ENCODE results near the gene APLP1. TPM values are rescaled to one million over a fixed set of nuclear protein-coding genes. Genes with fewer than 3 reads are reported as not detected.

APLP1 gene
- total RNA-seq, 1 donor from 2014 or later, result 66.8 TPM

DNA sequence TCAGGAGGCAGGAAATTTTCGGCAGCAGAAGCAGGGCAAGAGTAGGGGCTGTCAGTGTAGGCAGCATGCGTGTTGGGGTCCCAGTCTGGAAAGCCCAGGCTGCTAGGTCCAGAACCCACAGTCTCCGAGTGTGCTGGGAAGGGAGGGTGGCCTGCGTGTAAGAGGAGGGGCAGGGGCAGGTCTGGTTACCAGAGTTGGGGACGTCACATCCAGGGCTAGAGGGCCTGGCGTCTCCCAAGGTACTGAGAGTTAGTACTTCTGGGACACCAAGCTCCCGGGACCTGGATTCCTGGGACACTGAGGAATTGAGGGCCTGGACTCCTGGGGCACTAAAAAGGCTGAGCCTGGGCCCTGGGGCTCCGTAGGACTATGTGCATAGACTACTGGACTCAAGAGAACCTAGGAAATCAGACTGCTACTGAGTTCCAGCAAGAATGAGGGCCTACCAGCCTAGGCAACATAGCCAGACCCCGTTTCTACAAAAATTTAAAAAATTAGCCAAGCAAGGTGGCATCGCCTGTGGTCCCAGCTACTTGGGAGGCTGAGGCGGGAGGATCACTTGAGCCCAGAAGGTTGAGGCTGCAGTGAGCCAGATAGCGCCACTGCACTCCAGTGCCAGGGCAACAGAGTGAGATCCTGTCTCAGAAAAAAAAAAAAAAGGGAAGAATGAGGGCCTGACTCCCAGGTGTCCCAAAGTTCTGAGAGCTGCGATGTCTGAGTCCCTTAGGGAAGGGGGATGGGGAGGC, 29.5 kb downstream of the APLP1 start:
- no peaks in the 10 kb centered on the region for H3K27me3 Mint-ChIP-seq (ENCODE audit: low read depth)
- H3K9me3 Mint-ChIP-seq (ENCODE audit: low read depth), result no peaks in the 10 kb centered on the region
- peaks cover 25% of the 10 kb centered on the region for H3K4me1 Mint-ChIP-seq (ENCODE audit: low read depth)
- H3K36me3 Mint-ChIP-seq (ENCODE audit: low read depth), result peaks cover 3% of the 10 kb centered on the region
- H3K27ac Mint-ChIP-seq (ENCODE audit: unreplicated experiment), result no peak overlapping the region
- TF ChIP-seq, protein P1, sequence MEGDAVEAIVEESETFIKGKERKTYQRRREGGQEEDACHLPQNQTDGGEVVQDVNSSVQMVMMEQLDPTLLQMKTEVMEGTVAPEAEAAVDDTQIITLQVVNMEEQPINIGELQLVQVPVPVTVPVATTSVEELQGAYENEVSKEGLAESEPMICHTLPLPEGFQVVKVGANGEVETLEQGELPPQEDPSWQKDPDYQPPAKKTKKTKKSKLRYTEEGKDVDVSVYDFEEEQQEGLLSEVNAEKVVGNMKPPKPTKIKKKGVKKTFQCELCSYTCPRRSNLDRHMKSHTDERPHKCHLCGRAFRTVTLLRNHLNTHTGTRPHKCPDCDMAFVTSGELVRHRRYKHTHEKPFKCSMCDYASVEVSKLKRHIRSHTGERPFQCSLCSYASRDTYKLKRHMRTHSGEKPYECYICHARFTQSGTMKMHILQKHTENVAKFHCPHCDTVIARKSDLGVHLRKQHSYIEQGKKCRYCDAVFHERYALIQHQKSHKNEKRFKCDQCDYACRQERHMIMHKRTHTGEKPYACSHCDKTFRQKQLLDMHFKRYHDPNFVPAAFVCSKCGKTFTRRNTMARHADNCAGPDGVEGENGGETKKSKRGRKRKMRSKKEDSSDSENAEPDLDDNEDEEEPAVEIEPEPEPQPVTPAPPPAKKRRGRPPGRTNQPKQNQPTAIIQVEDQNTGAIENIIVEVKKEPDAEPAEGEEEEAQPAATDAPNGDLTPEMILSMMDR (IDR thresholded peaks at IDR 0.05), result no peak
- no peak for DNase-seq (ENCODE audit: low spot score)
- peak overlapping the region; percentile 90 for H3K4me3 Mint-ChIP-seq (ENCODE audit: unreplicated experiment)

DNA sequence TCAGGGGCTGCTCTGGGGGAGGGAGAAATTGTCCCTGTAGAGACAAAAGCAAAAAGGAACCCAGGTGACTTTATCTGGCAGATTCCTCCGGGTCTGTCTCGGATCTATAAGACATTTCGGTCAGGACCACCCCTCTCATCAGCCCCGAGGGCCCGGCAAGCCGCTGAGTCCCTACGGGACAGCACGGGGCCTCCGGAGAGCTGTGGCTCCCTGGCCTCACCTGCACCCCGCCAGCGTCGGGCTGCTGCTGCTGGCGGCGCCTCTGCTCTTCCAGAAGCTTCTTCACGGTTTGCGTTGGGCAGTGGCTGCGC, 30.1 kb downstream of the APLP1 start:
- Mint-ChIP-seq H3K4me3 (ENCODE audit: unreplicated experiment) (peak overlapping the region; percentile 90), H3K27ac (ENCODE audit: unreplicated experiment) (peak overlapping the region; percentile 90), H3K4me1 (ENCODE audit: low read depth) (peaks cover 31% of the 10 kb centered on the region), H3K9me3 (ENCODE audit: low read depth) (no peaks in the 10 kb centered on the region), H3K36me3 (ENCODE audit: low read depth) (peaks cover 1% of the 10 kb centered on the region), H3K27me3 (ENCODE audit: low read depth) (no peaks in the 10 kb centered on the region)
- TF ChIP-seq, protein P1 (IDR thresholded peaks at IDR 0.05), result no peak
- DNase-seq (ENCODE audit: low spot score), result no peak

DNA sequence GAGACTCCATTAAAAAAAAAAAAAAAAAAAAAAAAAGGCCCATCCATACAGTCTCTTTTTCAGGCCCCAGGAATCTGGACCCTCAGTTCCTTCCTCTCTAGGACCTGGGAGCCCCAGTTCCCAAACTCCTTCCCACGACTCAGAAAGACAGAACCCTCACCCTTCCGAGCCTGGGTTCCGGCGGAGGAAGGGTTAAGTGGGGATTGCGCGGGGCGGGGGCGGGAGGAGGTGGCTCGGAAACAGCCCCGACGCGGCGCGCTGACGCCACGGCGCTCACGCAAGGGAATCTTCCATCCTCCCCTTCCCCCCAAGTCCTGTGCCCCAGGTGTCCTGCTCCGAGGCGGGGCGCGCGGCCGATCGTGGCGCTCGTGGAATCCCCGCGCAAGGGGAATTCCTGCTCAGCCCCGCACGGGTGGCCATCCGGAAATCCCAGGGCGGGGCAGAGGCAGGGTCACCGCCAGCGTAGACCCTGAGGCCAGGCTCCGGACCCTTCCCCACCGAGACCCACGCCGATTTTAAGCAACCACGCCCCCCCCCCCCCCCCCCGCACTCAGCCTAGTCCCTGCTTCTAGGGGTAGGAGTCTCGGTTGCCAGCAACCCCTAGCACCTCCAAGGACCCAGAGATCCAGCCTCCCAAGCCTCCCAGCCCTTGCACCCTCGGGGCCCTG, 31.3 kb downstream of the APLP1 start:
- no peaks in the 10 kb centered on the region for H3K27me3 Mint-ChIP-seq (ENCODE audit: low read depth)
- no peak for DNase-seq (ENCODE audit: low spot score)
- peaks cover 34% of the 10 kb centered on the region for H3K4me1 Mint-ChIP-seq (ENCODE audit: low read depth)
- peak overlapping the region; percentile 90 for H3K4me3 Mint-ChIP-seq (ENCODE audit: unreplicated experiment)
- H3K27ac Mint-ChIP-seq (ENCODE audit: unreplicated experiment), result peak overlapping the region; percentile 95
- peaks cover 1% of the 10 kb centered on the region for H3K36me3 Mint-ChIP-seq (ENCODE audit: low read depth)
- no peaks in the 10 kb centered on the region for H3K9me3 Mint-ChIP-seq (ENCODE audit: low read depth)
- TF ChIP-seq, protein P1 (IDR thresholded peaks at IDR 0.05), result no peak

DNA sequence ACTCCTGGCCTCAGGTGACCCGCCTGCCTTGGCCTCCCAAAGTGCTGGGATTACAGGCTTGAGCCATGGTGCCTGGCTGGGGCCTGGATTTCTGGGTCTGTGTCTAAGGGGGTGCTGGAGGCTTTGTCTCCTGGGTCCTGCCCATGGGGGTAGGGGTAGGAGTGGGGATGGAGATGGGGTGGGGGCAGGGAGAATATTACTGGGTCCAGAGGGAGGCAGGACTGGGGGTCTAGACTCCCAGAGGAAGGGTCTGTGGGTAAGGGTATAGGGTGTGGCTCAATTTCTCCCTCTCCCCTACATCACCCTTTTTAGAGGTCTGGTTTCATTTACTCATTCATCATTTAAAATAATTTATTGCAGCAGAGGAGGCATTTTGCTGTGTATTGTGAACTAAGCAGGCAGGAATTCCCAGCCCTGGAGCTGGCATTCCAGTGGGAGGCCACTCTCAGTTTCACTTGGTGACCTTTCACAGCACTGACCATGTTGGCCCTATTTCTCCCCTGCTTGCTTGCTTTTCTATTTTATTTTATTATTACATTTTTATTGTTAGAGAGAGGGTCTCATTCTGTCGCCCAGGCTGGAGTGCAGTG, 32.8 kb downstream of the APLP1 start:
- no peak for DNase-seq (ENCODE audit: low spot score)
- Mint-ChIP-seq H3K27me3 (ENCODE audit: low read depth) (no peaks in the 10 kb centered on the region), H3K4me3 (ENCODE audit: unreplicated experiment) (peak overlapping the region; percentile 90), H3K9me3 (ENCODE audit: low read depth) (no peaks in the 10 kb centered on the region), H3K36me3 (ENCODE audit: low read depth) (no peaks in the 10 kb centered on the region), H3K27ac (ENCODE audit: unreplicated experiment) (peak overlapping the region; percentile 85), H3K4me1 (ENCODE audit: low read depth) (peaks cover 34% of the 10 kb centered on the region)
- TF ChIP-seq, protein P1 (IDR thresholded peaks at IDR 0.05), result no peak

DNA sequence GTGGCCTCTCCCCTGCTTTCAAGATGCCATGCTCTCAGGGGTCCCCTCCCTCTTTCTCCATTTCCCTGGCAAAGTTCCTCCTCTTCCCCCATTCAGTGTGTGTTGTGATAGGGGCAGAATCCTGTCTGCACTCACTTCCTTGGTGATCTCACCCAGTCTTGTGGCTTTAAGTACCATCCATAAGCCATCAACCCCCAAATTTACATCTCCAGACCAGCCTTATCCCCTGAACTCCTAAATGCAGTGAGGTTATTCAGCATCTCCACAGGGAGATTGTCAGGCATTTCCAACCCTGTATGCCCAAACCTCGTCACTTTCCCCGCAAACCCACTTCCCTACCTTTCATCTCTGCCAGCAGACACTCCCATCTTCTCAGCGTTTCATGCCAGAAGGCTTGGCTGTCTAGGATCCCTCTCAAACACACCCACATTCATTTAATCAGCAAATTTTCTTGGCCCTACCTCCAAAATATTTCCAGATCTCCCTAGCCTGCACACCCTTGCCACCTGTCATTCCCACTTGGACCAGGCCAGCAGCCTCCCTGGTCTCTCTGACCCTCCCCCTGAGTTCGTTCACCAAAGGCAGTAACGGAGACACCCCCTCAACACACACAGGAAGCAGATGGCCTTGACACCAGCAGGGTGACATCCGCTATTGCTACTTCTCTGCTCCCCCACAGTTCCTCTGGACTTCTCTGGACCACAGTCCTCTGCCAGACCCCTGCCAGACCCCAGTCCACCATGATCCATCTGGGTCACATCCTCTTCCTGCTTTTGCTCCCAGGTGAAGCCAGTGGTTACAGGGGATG, 33.7 kb downstream of the APLP1 start, which contains the start of gene HCST:
Gene HCST (plus strand): TSS at position 676 of the 808 bp plus-strand sequence. CDS start 65 bp downstream, at position 741.
- Mint-ChIP-seq H3K4me1 (ENCODE audit: low read depth) (peaks cover 34% of the 10 kb centered on the region), H3K27ac (ENCODE audit: unreplicated experiment) (peak within 1 kb of the TSS; percentile 14), H3K36me3 (ENCODE audit: low read depth) (no peaks in the 10 kb centered on the region), H3K27me3 (ENCODE audit: low read depth) (no peaks in the 10 kb centered on the region), H3K4me3 (ENCODE audit: unreplicated experiment) (peak within 1 kb of the TSS; percentile 53), H3K9me3 (ENCODE audit: low read depth) (no peaks in the 10 kb centered on the region)
- no peak for DNase-seq (ENCODE audit: low spot score)
- TF ChIP-seq, protein P1 (IDR thresholded peaks at IDR 0.05), result no peak

Measured in chondrocyte (in vitro differentiated cells).